Stomach (tissue), 4 donors: Measurements from ENCODE around the gene RGS17.

Experiments
- EP300 ChIP-seq: sonication (generic); formaldehyde crosslinking; IDR thresholded peaks from one replicate; pipeline ENCODE4 v1.6.1; 2017; ENCODE audit warnings: antibody characterized with exemption
- POLR2A ChIP-seq, 4 donors: fragments of 450-650 bp; IDR thresholded peaks; one replicate each; pipeline ENCODE4 v1.6.1; 2016; ENCODE audit warnings: antibody characterized with exemption in 4 of 4, control low read depth in 2 of 4, mild to moderate bottlenecking in 1 of 4, moderate library complexity in 1 of 4
- POLR2AphosphoS5 ChIP-seq, 3 donors: sonication (generic); formaldehyde crosslinking; IDR thresholded peaks; one replicate each; pipeline ENCODE4 v1.6.1; 2016; ENCODE audit warnings: antibody characterized with exemption in 3 of 3
- TF ChIP-seq, protein P1 (sequence below), 7 experiments: fragments of 450-650 bp in 4 of 7; fragments of 200-600 bp in 3 of 7; sonication (generic) in 3 of 7; IDR thresholded peaks; one replicate each; pipeline ENCODE4 v1.5.1; 2016 to 2019; ENCODE audit warnings: antibody characterized with exemption in 7 of 7, control low read depth in 2 of 7, mild to moderate bottlenecking in 1 of 7

GRCh38 chr6:153043719-153044118 is 87.4 kb downstream of the RGS17 start:
- TF ChIP-seq, protein P1, sequence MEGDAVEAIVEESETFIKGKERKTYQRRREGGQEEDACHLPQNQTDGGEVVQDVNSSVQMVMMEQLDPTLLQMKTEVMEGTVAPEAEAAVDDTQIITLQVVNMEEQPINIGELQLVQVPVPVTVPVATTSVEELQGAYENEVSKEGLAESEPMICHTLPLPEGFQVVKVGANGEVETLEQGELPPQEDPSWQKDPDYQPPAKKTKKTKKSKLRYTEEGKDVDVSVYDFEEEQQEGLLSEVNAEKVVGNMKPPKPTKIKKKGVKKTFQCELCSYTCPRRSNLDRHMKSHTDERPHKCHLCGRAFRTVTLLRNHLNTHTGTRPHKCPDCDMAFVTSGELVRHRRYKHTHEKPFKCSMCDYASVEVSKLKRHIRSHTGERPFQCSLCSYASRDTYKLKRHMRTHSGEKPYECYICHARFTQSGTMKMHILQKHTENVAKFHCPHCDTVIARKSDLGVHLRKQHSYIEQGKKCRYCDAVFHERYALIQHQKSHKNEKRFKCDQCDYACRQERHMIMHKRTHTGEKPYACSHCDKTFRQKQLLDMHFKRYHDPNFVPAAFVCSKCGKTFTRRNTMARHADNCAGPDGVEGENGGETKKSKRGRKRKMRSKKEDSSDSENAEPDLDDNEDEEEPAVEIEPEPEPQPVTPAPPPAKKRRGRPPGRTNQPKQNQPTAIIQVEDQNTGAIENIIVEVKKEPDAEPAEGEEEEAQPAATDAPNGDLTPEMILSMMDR (IDR thresholded peaks at IDR 0.05) = no peak
- TF ChIP-seq POLR2AphosphoS5 (IDR thresholded peaks at IDR 0.05) (no peak), POLR2A (IDR thresholded peaks at IDR 0.05) (no peak), EP300 (no peak)
